Psoas muscle (tissue), 8 donors: ENCODE results near the gene LGALS14. TPM values are rescaled to one million over a fixed set of nuclear protein-coding genes. Genes with fewer than 3 reads are reported as not detected.

Experiments
- ATAC-seq, 4 donors: fragments of 200-7000 bp; cut with Tn5 transposase; one replicate each; pipeline ENCODE4 v1.9.1; 2020; ENCODE audit warnings: moderate library complexity in 3 of 4, mild to moderate bottlenecking in 2 of 4
- DNase-seq, 2 donors: peaks; one replicate each; pipeline ENCODE4 v3.0.0-alpha.2; 2020
- H3K27ac ChIP-seq: fragments of 200-600 bp; one replicate; pipeline ENCODE4 v1.8.0; 2022
- H3K27me3 ChIP-seq, 3 donors: fragments of 200-600 bp in 1 of 3; one replicate each; pipeline versions ENCODE4 v1.6.1 to v1.8.0; 2013 to 2022; ENCODE audit warnings: low read length in 2 of 3, mild to moderate bottlenecking in 2 of 3, moderate library complexity in 1 of 3; ENCODE audit not compliant: insufficient read depth in 3 of 3
- H3K36me3 ChIP-seq, 2 donors: fragments of 200-600 bp in 1 of 2; one replicate each; pipeline versions ENCODE4 v1.6.1 to v1.8.0; 2013 to 2022; ENCODE audit warnings: low read depth in 1 of 2, mild to moderate bottlenecking in 1 of 2, moderate library complexity in 1 of 2; ENCODE audit not compliant: insufficient read depth in 1 of 2
- H3K4me1 ChIP-seq: fragments of 200-600 bp; one replicate; pipeline ENCODE4 v1.8.0; 2022
- H3K4me3 ChIP-seq: fragments of 200-600 bp; one replicate; pipeline ENCODE4 v1.8.0; 2022; ENCODE audit warnings: mild to moderate bottlenecking
- H3K9me3 ChIP-seq: fragments of 200-600 bp; one replicate; pipeline ENCODE4 v1.8.0; 2022
- CTCF ChIP-seq: fragments of 200-600 bp; IDR thresholded peaks from one replicate; pipeline ENCODE4 v1.8.0; 2022; ENCODE audit warnings: antibody characterized with exemption
- WGBS, 3 donors: extraction: QIAGEN DNeasy Blood & Tissue Kit; methylation state at CpG; one replicate each; pipeline versions ENCODE4 v1.1.6 to v1.1.7; 2013; 5-methylcytosine and 5-hydroxymethylcytosine counted together
- intact Hi-C, 2 donors: fragments of 100-400 bp; cut with DNase I; formaldehyde crosslinking; loops; one replicate each; pipeline versions ENCODE4 v1.11.0 to v1.14.2; 2022
- polyA plus RNA-seq, 3 donors: library from polyadenylated mRNA; stranded (reverse); fragments of 200-250 nt; gene quantifications; one replicate each; pipeline ENCODE4 v1.2.3, GENCODE V29; 2013
- total RNA-seq, 4 donors: library from RNA; stranded (reverse); fragmentation: NEBNext Ultra II Directional in 2 of 4; extraction: Animal tissue kit (Norgen Biotek cat#: 25700) in 2 of 4; gene quantifications; one replicate each; pipeline versions ENCODE4 v1.2.1 to v1.2.4, GENCODE V29; 2021 to 2023
- donor health status: healthy with polysubstance abuse.
- donor health status: DM: no; HTN: no; CAD: no; lungs with moderate emphysema.
- donor health status: Bipolar disorder and iron deficiency.
- donor health status: healthy.
- donor health status: DM: yes; HTN: yes; CAD: no.
- donor health status: DM: no; HTN: no; CAD: no.
- donor health status: DM: no; HTN: no; CAD: no.
- donor health status: DM: yes; HTN: yes; CAD: no.

The LGALS14 gene
- total and polyA plus RNA-seq, 7 donors: not detected

- intact Hi-C loops: no loop called here
- H3K27me3 ChIP-seq: peaks cover 0 to 4% (median 0%) of the 10 kb centered on the region in 3 donors
- H3K36me3 ChIP-seq: no peaks in the 10 kb centered on the region
- no peak overlapping the region for H3K4me3 ChIP-seq
- 57 to 68% (median 67%) methylated on average over 5 of the region's 5 CpGs for whole genome bisulfite sequencing, 3 donors
- no peak for DNase-seq
- H3K9me3 ChIP-seq: no peaks in the 10 kb centered on the region
- TF ChIP-seq CTCF: no peak
- no peak for ATAC-seq
- H3K4me1 ChIP-seq: no peaks in the 10 kb centered on the region
- no peak overlapping the region for H3K27ac ChIP-seq
Observed at GRCh38 chr19:39701291-39701690, 3.0 kb upstream of the LGALS14 start.

GRCh38 chr19:39705578-39706188 is 1.4 kb downstream of the LGALS14 start:
- intact Hi-C loops: no loop called here
- no peak for ATAC-seq
- no peak overlapping the region for H3K4me3 ChIP-seq
- H3K9me3 ChIP-seq: no peaks in the 10 kb centered on the region
- no peak for DNase-seq
- no peak for TF ChIP-seq CTCF
- H3K36me3 ChIP-seq: no peaks in the 10 kb centered on the region
- 66 to 75% (median 66%) methylated on average over 8 of the region's 8 CpGs for WGBS, 3 donors
- peaks cover 0 to 4% (median 0%) of the 10 kb centered on the region in 3 donors for H3K27me3 ChIP-seq
- no peaks in the 10 kb centered on the region for H3K4me1 ChIP-seq
- H3K27ac ChIP-seq: no peak overlapping the region

GRCh38 chr19:39708594-39708993 is 4.3 kb downstream of the LGALS14 start:
- no peak overlapping the region for H3K4me3 ChIP-seq
- WGBS, 3 donors: 74 to 79% (median 75%) methylated on average over 6 of the region's 6 CpGs
- ATAC-seq: no peak
- no peaks in the 10 kb centered on the region for H3K36me3 ChIP-seq
- no peaks in the 10 kb centered on the region for H3K27me3 ChIP-seq
- H3K9me3 ChIP-seq: peaks cover 3% of the 10 kb centered on the region
- H3K27ac ChIP-seq: no peak overlapping the region
- H3K4me1 ChIP-seq: no peaks in the 10 kb centered on the region
- intact Hi-C loops: no loop called here
- no peak for TF ChIP-seq CTCF
- no peak for DNase-seq

GRCh38 chr19:39709026-39709872 is 5.0 kb downstream of the LGALS14 start:
- Histone ChIP-seq H3K4me1 (no peaks in the 10 kb centered on the region), H3K27me3 (no peaks in the 10 kb centered on the region), H3K27ac (no peak overlapping the region), H3K4me3 (no peak overlapping the region), H3K9me3 (peaks cover 3% of the 10 kb centered on the region), H3K36me3 (no peaks in the 10 kb centered on the region)
- intact Hi-C loops: no loop called here
- no peak for ATAC-seq
- DNase-seq: no peak
- no peak for TF ChIP-seq CTCF
- WGBS, 3 donors: 74 to 88% (median 83%) methylated on average over 5 of the region's 5 CpGs
